ENCODE data around the gene TNS3.

TNS3 gene

DNA sequence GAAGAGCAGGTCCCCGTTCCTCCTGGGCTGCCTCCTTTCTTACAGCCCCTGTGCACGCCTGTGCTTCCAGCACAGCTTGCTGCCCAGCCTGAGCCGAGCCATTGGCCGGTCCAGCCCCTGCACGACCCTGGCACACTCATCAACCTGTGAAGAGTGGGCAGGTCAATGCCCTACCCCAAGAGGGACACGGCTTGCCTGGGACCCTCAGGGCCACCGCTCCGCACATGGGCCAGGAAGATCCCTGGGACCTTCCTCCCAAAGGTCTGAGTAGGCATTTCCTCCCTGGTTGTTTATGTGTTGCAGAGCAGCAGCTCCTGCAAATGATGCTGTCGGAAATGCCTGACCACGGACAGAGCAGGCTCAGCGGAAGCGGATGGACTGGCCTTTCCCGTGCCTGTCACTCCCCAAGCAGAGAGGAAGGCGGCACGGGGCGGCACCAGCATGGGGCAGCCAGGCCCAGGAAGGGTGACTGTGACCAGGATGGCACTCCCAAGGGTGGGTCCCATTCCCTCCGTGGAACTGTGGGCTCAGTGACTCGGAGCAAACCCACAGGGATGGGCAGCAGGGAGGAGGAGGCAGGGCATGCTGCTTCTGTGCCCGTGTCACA lies 252.5 kb downstream of the TNS3 start:
- DNase-seq (ENCODE audit: low read depth in 3 of 3), result no peak

DNA sequence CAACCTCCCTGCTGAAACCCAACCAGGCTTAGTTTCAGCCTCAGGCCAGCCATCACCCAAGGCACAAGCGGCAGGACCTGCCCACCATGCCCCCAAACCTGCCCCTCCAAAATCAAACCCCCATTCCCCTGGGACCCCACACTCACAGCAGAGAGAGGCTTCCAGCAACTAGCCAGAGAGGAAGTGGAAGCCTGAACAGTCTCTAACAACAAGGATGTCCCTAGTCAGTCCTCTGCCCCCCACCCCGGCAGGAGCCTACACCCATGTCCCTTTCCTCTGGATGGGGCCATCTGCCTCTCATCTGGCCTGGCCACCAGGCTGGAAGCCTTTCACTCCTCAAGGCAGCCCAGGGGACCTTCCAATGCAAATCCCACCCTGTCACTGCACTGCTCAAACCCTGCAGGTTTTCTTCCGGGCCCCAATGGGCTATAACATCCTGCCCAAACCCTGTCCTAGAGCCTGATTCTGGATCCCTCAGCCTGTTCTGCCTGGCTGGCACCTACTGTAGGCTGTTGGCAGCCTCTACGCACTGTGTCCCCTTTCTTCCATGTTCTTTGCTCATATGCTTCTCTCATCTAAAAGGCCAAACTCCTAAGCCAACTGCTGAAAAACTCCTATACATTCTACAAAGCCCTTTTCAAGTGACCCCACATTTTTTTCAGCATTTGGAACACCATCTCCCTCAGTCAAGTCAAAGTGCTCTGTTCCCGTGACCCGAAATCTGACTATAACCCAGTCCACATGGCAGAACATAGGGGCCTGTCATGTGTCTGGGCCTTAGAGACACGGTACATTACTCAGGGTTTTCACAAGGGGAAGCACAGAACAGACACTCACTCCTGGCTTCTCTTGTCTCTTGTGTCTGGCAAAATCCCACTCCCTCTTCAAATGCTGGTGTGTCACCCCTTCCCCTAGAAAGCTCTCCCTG lies 253.3 kb downstream of the TNS3 start:
- no peak for DNase-seq (ENCODE audit: low read depth in 3 of 3)

GRCh38 chr7:47327698-47328391 lies 254.1 kb downstream of the TNS3 start:
- no peak for DNase-seq (ENCODE audit: low read depth in 3 of 3)

- no peak for DNase-seq (ENCODE audit: low read depth in 3 of 3)
Measured at GRCh38 chr7:47327346-47327697, 254.6 kb downstream of the TNS3 start.

DNA sequence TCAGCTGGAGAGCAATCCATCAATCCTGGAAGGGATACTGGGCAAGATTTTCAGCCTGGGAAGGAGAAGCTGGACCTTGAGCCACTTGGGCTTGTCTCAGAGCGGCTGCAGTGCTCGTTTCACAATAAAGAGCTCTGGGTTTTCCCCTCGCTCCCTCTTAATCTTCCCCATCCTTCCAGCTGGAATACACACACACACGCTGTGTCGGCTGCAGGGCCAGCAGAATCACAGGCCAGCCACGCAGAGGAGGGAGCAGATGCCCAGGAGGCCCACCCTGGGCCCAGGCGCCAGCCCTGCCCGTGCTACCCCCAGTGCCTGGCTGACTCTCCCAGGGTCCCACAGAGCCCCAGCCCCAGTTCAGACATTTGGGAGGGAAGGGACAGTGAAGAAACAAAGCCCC lies 255.1 kb downstream of the TNS3 start:
- DNase-seq (ENCODE audit: low read depth in 3 of 3), result no peak

GRCh38 chr7:47326220-47326619 lies 255.7 kb downstream of the TNS3 start:
- no peak for DNase-seq (ENCODE audit: low read depth in 3 of 3)

GRCh38 chr7:47325337-47325736 lies 256.6 kb downstream of the TNS3 start:
- DNase-seq (ENCODE audit: low read depth in 3 of 3), result no peak

GRCh38 chr7:47323904-47324303 lies 258.0 kb downstream of the TNS3 start:
- DNase-seq (ENCODE audit: low read depth in 3 of 3), result no peak

DNA sequence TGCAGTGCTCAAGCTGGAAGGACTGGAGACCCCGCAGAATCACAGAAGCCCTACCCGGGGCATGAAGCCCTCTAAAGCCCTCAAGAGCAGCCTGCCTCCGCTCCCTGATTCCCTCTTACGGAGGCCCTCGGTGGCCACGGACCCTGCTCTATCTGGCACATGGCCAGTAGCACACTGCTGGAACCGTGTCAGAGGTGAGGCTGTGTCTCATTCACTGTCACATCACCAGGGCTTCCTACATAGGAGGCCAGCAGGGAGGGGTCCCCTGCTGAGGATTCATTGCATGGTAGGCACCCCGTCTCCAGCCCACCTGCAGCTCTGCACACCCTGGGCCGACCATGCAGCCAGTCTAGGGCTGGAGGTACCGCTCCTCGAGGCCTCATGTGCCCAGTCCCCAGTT lies 259.2 kb downstream of the TNS3 start:
- DNase-seq (ENCODE audit: low read depth in 3 of 3), result no peak

- no peak for DNase-seq (ENCODE audit: low read depth in 3 of 3)
Measured at GRCh38 chr7:47320296-47320695, 261.6 kb downstream of the TNS3 start.

- DNase-seq (ENCODE audit: low read depth in 3 of 3), result no peak
Measured at GRCh38 chr7:47318395-47319182, 263.3 kb downstream of the TNS3 start.

DNA sequence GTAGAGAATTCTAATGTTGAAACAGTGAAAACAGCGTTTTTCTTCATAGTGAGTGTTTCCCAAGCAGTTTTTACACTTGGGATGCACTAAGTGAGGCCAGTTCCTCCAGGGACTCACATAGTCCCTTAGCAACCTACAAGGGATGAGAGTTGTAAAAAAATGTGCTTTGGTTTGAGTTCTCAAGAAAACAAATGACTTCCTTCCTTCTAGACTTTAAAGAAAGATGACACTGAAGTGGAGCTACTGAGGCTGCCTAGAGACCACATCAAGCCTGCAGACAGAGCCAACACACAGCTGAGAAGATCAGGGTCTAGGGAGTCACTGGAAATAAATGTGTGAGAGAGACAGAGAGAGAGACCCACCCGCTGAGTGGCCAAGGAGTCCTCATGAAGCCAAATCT lies 264.4 kb downstream of the TNS3 start:
- DNase-seq (ENCODE audit: low read depth in 3 of 3), result no peak

- no peak for DNase-seq (ENCODE audit: low read depth in 3 of 3)
Measured at GRCh38 chr7:47314728-47315607, 266.9 kb downstream of the TNS3 start.

DNA sequence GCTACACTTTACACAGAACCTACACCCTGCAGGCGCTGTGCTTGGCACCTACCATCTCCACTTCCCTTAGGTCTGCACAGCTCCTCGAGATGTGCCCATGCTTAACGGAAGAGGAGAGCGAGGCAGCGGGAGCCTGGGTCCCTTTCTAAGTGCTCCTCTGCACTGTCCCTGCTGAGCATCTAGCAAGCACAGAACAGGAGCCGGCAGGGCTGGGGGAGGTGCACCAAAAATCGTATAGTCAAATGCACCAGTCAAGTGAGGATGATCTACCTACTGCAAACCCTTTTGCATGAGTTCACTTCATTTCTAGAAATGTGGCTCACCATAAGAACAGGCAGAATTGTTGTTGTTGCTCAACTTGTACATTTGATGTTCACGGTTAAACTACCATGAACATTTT lies 267.7 kb downstream of the TNS3 start:
- no peak for DNase-seq (ENCODE audit: low read depth in 3 of 3)

DNA sequence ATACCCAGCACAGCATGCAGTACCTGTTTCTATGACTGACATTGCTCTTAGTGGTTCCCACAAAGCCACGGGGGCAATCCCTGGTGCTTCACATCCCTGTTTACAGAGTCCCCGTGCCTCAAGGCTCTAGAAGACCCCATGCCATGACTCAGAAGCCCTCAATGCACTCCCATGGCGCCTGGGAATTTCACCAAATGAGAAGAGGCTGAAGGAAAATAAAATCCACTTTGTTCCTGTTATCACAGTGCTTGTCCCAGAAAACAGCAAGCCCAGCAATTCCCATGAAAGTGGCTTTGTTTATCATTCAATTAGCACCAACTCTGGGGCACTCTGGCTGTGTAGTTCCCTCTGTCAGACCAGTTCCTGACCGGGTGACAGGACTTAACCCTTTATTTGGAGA lies 268.3 kb downstream of the TNS3 start:
- no peak for DNase-seq (ENCODE audit: low read depth in 3 of 3)

- DNase-seq (ENCODE audit: low read depth in 3 of 3), result no peak
Measured at GRCh38 chr7:47311891-47312290, 270.0 kb downstream of the TNS3 start.

GRCh38 chr7:47310020-47310419 lies 271.9 kb downstream of the TNS3 start:
- DNase-seq (ENCODE audit: low read depth in 3 of 3), result no peak

DNA sequence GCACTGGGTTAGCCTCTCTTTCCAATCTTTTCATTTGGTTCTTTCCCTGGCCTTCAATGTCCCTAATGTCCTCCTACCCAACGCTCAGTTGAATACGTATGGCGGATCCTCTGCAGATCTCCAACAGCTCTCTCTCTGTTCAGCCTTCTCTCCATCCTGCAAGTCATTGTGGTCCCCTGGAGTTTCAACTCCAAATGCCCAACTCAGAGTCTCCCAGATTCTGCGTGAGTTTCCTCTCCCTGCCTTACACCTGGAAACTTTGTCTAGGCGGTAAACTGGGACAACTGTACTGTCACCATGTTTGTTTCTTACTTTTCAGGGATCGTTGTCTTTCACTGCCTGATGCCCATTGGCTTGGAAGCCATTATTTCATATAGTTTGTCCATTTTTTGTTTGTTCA lies 273.1 kb downstream of the TNS3 start:
- no peak for DNase-seq (ENCODE audit: low read depth in 3 of 3)

- DNase-seq (ENCODE audit: low read depth in 3 of 3), result no peak
Measured at GRCh38 chr7:47307311-47307710, 274.6 kb downstream of the TNS3 start.

- no peak for DNase-seq (ENCODE audit: low read depth in 3 of 3)
Measured at GRCh38 chr7:47304727-47305719, 276.9 kb downstream of the TNS3 start.

Data from stimulated activated CD4-positive, alpha-beta T cell treated with anti-CD3 and anti-CD28 coated beads, TNF-alpha, amount 100 ng/mL, for 24 hours (primary cell).